Suprapubic skin (tissue), 4 donors: ENCODE measurements around the gene PHYH. TPM values are rescaled to one million over a fixed set of nuclear protein-coding genes. Genes with fewer than 3 reads are reported as not detected.

Source experiments
- DNase-seq, 2 donors: peaks; one replicate each; pipeline ENCODE4 v3.0.0-alpha.2; 2019; ENCODE audit warnings: low spot score in 2 of 2
- H3K27ac ChIP-seq: fragments of 200-600 bp; sonication (generic); one replicate; pipeline ENCODE4 v1.5.1; 2019
- H3K27me3 ChIP-seq: fragments of 200-600 bp; sonication (generic); one replicate; pipeline ENCODE4 v1.5.1; 2019
- H3K36me3 ChIP-seq: fragments of 200-600 bp; sonication (generic); one replicate; pipeline ENCODE4 v1.5.1; 2019
- H3K4me1 ChIP-seq: fragments of 200-600 bp; sonication (generic); one replicate; pipeline ENCODE4 v1.5.1; 2019
- H3K4me3 ChIP-seq: fragments of 200-600 bp; sonication (generic); one replicate; pipeline ENCODE4 v1.5.1; 2019; ENCODE audit warnings: mild to moderate bottlenecking
- H3K9me3 ChIP-seq: fragments of 200-600 bp; sonication (generic); one replicate; pipeline ENCODE4 v1.5.1; 2019
- EP300 ChIP-seq: sonication (generic); formaldehyde crosslinking; IDR thresholded peaks from one replicate; pipeline ENCODE4 v1.6.1; 2017; ENCODE audit warnings: antibody characterized with exemption
- POLR2A ChIP-seq, 2 donors: fragments of 450-650 bp; IDR thresholded peaks; one replicate each; pipeline ENCODE4 v1.6.1; 2017; ENCODE audit warnings: antibody characterized with exemption in 2 of 2, mild to moderate bottlenecking in 2 of 2, moderate library complexity in 2 of 2
- POLR2AphosphoS5 ChIP-seq, 3 donors: sonication (generic); formaldehyde crosslinking; IDR thresholded peaks; one replicate each; pipeline ENCODE4 v1.6.1; 2017; ENCODE audit warnings: antibody characterized with exemption in 3 of 3
- WGBS: methylation state at CpG from one replicate; pipeline ENCODE4 v1.1.5; 2018; 5-methylcytosine and 5-hydroxymethylcytosine counted together
- total RNA-seq, 4 donors: library from RNA; depleted of rRNA; stranded (reverse); fragments of >200 nt; gene quantifications; one replicate each; pipeline ENCODE4 v1.1.0, GENCODE V29; 2016
- TF ChIP-seq, protein P1 (sequence below), 2 donors: fragments of 200-600 bp in 1 of 2; fragments of 450-650 bp in 1 of 2; sonication (generic) in 1 of 2; IDR thresholded peaks; one replicate each; pipeline ENCODE4 v1.5.1; 2016 to 2019; ENCODE audit warnings: antibody characterized with exemption in 2 of 2, mild to moderate bottlenecking in 1 of 2, moderate library complexity in 1 of 2

The PHYH gene
- total RNA-seq, 4 donors from 2014 or later = 10.5 to 22.2 (median 13.3) TPM

DNA sequence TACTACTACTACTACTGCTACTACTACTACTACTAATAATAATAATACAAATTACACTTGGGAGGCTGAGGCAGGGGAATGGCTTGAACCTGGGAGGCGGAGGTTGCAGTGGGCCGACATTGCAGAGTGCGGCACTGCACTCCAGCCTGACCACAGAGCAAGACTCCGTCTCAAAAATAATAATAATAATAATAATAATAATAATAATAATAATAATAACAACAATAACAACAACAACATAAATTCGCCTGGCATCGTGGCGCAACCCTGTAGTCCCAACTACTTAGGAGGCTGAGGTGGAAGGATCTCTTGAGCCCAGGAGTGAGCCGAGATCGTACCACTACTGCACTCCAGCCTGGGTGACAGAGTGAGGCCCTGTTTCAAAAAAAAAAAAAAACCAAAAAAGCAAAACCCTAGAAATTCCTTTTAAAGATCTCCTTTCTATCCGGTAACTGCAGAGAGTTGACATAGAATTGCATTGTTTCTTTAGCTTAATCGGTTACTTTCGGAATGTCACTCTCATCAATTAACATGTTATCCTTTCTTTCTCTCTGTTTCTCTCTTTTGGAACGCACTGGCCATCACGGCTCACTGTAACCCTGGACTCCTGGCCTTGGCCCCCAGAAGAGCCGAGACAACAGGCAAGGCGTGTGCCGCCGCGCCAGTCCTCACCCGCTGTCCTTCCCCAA lies 972 bp downstream of the PHYH start:
- WGBS = 48% methylated on average over 20 of the region's 20 CpGs
- Histone ChIP-seq H3K27ac (peak overlapping the region; percentile 97), H3K36me3 (peaks cover 13% of the 10 kb centered on the region), H3K4me3 (peak overlapping the region; percentile 81), H3K9me3 (no peaks in the 10 kb centered on the region), H3K27me3 (no peaks in the 10 kb centered on the region), H3K4me1 (peaks cover 23% of the 10 kb centered on the region)
- TF ChIP-seq EP300 (no peak), POLR2A (IDR thresholded peaks at IDR 0.05) (no peak)
- DNase-seq = no peak

DNA sequence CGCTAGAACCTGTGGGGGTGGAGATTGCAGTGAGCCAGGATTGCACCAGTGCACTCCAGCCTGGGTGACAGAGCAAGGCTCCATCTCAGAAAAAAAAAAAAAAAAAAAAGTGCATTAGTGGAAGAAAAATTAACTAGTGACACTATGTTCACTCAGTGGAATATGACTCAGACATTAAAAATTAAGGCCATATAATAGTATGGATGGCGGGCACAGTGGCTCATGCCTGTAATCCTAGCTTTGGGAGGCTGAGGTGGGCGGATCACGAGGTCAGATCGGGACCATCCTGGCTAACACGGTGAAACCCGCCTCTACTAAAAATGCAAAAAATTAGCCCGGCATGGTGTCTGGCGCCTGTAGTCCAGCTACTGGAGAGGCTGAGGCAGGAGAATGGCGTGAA lies 3.4 kb downstream of the PHYH start:
- 93% methylated on average over 10 of the region's 10 CpGs for WGBS
- Histone ChIP-seq H3K27ac (no peak overlapping the region), H3K36me3 (peaks cover 29% of the 10 kb centered on the region), H3K4me3 (no peak overlapping the region), H3K4me1 (peaks cover 13% of the 10 kb centered on the region), H3K27me3 (no peaks in the 10 kb centered on the region), H3K9me3 (no peaks in the 10 kb centered on the region)
- no peak for DNase-seq
- TF ChIP-seq EP300 (no peak), POLR2AphosphoS5 (IDR thresholded peaks at IDR 0.05) (no peak), POLR2A (IDR thresholded peaks at IDR 0.05) (no peak)
- TF ChIP-seq, protein P1, sequence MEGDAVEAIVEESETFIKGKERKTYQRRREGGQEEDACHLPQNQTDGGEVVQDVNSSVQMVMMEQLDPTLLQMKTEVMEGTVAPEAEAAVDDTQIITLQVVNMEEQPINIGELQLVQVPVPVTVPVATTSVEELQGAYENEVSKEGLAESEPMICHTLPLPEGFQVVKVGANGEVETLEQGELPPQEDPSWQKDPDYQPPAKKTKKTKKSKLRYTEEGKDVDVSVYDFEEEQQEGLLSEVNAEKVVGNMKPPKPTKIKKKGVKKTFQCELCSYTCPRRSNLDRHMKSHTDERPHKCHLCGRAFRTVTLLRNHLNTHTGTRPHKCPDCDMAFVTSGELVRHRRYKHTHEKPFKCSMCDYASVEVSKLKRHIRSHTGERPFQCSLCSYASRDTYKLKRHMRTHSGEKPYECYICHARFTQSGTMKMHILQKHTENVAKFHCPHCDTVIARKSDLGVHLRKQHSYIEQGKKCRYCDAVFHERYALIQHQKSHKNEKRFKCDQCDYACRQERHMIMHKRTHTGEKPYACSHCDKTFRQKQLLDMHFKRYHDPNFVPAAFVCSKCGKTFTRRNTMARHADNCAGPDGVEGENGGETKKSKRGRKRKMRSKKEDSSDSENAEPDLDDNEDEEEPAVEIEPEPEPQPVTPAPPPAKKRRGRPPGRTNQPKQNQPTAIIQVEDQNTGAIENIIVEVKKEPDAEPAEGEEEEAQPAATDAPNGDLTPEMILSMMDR (IDR thresholded peaks at IDR 0.05) = no peak

DNA sequence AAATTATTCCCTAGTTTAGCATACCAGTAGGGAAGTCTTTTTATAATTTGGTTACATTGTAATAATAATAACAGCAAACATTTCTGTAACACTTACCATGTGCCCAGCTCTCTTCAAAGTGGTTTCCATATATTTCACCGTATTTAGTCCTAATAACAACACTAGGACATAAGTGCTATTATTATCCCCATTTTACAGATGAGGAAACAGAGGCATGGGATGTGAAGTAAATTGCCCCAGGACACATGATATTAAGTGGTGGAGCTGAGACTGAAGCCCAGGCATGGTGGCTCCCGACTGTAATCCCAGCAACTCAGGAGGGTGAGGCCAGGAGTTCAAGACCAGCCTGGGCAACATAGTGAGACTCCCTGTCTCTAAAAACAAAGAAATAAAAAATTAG lies 5.1 kb downstream of the PHYH start:
- Histone ChIP-seq H3K27ac (no peak overlapping the region), H3K4me1 (no peaks in the 10 kb centered on the region), H3K4me3 (no peak overlapping the region), H3K27me3 (no peaks in the 10 kb centered on the region), H3K9me3 (no peaks in the 10 kb centered on the region), H3K36me3 (peaks cover 33% of the 10 kb centered on the region)
- TF ChIP-seq POLR2AphosphoS5 (IDR thresholded peaks at IDR 0.05) (no peak), EP300 (no peak), POLR2A (IDR thresholded peaks at IDR 0.05) (no peak)
- TF ChIP-seq, protein P1 (IDR thresholded peaks at IDR 0.05) = no peak
- 100% methylated on average over 2 of the region's 2 CpGs for WGBS
- DNase-seq = no peak

DNA sequence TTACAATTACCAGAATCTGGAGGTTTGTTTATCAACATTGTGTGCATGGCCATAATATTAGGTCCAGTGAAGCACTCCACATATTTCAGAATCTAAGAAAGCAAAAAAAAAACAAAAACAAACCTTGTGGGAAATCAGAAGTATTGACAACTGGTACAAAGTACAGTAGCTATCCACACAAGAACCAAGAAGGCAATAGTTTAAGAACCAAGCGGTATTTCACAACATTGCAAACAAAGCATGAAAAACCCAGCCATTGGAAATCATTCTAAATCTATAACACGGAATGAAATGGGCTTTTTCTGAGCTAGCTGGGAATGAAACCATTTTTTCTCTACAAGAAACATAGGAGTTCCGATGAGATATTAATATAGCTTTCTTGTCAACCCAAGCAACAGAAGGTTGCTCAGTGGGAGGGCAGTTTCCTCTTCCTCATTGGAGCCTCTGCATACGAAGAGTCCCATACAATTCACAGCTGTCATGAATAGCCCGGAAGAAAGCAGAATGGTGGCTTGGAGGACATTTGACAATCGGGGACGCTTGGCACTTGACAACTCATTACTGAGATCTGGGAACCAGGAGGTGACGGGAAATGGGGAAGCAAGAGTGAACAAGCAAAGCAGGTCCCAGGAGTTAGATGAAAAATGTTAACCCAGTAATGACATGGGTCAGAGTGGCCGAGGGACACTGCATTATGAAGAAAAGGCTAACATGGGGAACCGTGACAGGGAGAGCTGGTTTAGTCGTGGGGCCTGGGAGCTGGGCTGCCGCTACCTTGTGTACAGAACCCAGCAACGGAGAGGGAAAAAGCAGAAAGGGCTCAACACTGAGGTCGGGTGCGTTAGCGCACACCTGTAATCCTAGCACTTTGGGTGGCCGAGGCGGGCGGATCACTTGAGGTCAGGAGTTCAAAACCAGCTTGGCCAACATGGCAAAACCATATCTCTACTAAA lies 7.8 kb downstream of the PHYH start:
- 93% methylated on average over 19 of the region's 19 CpGs for WGBS
- Histone ChIP-seq H3K9me3 (no peaks in the 10 kb centered on the region), H3K36me3 (peaks cover 46% of the 10 kb centered on the region), H3K27me3 (no peaks in the 10 kb centered on the region), H3K27ac (no peak overlapping the region), H3K4me3 (no peak overlapping the region), H3K4me1 (no peaks in the 10 kb centered on the region)
- no peak for DNase-seq
- TF ChIP-seq EP300 (no peak), POLR2A (IDR thresholded peaks at IDR 0.05) (no peak), POLR2AphosphoS5 (IDR thresholded peaks at IDR 0.05) (no peak)
- TF ChIP-seq, protein P1 (IDR thresholded peaks at IDR 0.05) = no peak

DNA sequence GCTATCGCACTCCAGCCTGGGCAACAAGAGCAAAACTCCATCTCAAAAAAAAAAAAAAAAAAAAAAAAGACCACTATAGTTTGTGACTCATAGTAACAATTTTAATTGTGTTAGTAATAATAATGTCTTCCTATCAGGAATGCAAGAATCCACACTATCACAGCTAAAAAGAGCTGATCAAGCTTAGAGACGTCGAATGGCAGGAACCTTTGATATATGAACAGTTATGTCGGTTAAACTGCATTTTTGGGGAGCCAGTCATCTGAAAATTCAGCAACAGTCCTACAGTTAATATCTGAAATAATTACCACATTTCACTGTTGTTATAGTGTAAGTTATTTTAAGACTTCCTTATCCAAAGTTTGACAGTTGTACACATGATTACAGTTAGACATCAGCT lies 8.8 kb downstream of the PHYH start:
- TF ChIP-seq, protein P1 (IDR thresholded peaks at IDR 0.05) = no peak
- TF ChIP-seq POLR2AphosphoS5 (IDR thresholded peaks at IDR 0.05) (no peak), EP300 (no peak), POLR2A (IDR thresholded peaks at IDR 0.05) (no peak)
- no peaks in the 10 kb centered on the region for H3K4me1 ChIP-seq
- H3K9me3 ChIP-seq = no peaks in the 10 kb centered on the region
- H3K36me3 ChIP-seq = peaks cover 53% of the 10 kb centered on the region
- H3K27ac ChIP-seq = no peak overlapping the region
- 87% methylated on average over 4 of the region's 4 CpGs for WGBS
- no peak for DNase-seq
- H3K27me3 ChIP-seq = no peaks in the 10 kb centered on the region
- no peak overlapping the region for H3K4me3 ChIP-seq
